ENCODE data around the gene DYNC1H1.

DYNC1H1 gene

DNA sequence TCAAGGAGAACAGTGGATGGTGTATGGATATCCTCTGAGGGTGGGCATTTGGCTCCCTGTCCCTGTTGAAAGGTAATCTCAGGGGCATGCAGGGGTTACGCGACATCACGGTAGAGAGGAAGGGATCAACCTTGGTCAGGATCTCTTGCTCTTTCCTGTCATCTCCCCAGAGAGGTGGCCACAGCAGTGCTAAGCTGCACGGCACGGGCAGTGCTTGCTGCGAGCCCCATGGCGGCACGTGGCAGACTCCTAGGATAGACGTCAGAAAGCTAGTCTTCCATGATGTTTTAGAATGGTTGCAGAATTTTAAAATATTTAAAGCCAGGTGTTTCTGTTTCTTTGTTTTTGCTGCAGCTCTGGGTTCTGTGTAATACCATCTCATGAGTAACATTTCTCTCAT, 41.0 kb downstream of the DYNC1H1 start:
- Histone ChIP-seq H3K4me1 (ENCODE audit: control insufficient read depth, low read length) (no peaks in the 10 kb centered on the region), H3K4me3 (ENCODE audit: low read length) (no peak overlapping the region), H3K4me2 (ENCODE audit: low read length) (no peak overlapping the region), H3F3A (ENCODE audit: control insufficient read depth, insufficient read depth) (no peaks in the 10 kb centered on the region), H3K79me2 (ENCODE audit: control insufficient read depth, low read length) (no peaks in the 10 kb centered on the region), H3K27me3 (ENCODE audit: control insufficient read depth, low read length) (no peaks in the 10 kb centered on the region), H3K9me3 (ENCODE audit: control insufficient read depth, insufficient read depth, low read length) (no peaks in the 10 kb centered on the region), H4K20me1 (ENCODE audit: control insufficient read depth, insufficient read depth, low read depth, low read length) (no peaks in the 10 kb centered on the region), H3K9me2 (replicated peaks; ENCODE audit: control insufficient read depth, low read length) (no peaks in the 10 kb centered on the region), H3K36me3 (ENCODE audit: control insufficient read depth, low read length) (peaks cover 92% of the 10 kb centered on the region), H3K27ac (ENCODE audit: low read depth, low read length) (no peak overlapping the region)
- TF ChIP-seq EZH2phosphoT487 (IDR thresholded peaks at IDR 0.05; ENCODE audit: borderline replicate concordance, low read length) (no peak), CTCF (IDR thresholded peaks at IDR 0.05; ENCODE audit: low read depth, low read length, poor library complexity, severe bottlenecking) (no peak)

DNA sequence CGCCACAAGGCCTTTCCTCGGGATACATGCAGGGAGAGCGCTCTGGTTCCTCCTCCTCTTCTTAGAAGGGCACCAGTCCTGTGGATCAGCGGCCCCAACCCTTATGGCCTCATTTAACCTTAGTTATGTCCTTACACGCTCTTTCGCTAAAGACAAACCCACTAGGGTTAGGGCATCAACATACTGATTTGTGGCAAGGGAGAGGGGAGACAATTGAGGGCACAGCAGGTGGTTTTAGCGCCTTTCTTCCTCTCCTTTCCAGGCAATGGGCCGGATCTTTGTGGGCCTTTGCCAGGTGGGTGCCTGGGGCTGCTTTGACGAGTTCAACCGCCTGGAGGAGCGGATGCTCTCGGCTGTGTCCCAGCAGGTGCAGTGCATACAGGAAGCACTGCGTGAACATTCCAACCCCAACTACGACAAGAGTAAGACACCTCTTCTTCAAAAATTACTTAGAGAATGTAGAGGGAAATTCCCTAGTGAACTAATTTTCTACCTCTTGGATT, 43.6 kb downstream of the DYNC1H1 start:
- Histone ChIP-seq H3K9me3 (ENCODE audit: control insufficient read depth, insufficient read depth, low read length) (no peaks in the 10 kb centered on the region), H3F3A (ENCODE audit: control insufficient read depth, insufficient read depth) (no peaks in the 10 kb centered on the region), H3K27ac (ENCODE audit: low read depth, low read length) (no peak overlapping the region), H3K79me2 (ENCODE audit: control insufficient read depth, low read length) (no peaks in the 10 kb centered on the region), H3K4me2 (ENCODE audit: low read length) (no peak overlapping the region), H4K20me1 (ENCODE audit: control insufficient read depth, insufficient read depth, low read depth, low read length) (no peaks in the 10 kb centered on the region), H3K4me1 (ENCODE audit: control insufficient read depth, low read length) (no peaks in the 10 kb centered on the region), H3K36me3 (ENCODE audit: control insufficient read depth, low read length) (peaks cover 93% of the 10 kb centered on the region), H3K9me2 (replicated peaks; ENCODE audit: control insufficient read depth, low read length) (no peaks in the 10 kb centered on the region), H3K4me3 (ENCODE audit: low read length) (no peak overlapping the region), H3K27me3 (ENCODE audit: control insufficient read depth, low read length) (no peaks in the 10 kb centered on the region)
- TF ChIP-seq CTCF (IDR thresholded peaks at IDR 0.05; ENCODE audit: low read depth, low read length, poor library complexity, severe bottlenecking) = no peak
- TF ChIP-seq EZH2phosphoT487 (IDR thresholded peaks at IDR 0.05; ENCODE audit: borderline replicate concordance, low read length) = no peak

DNA sequence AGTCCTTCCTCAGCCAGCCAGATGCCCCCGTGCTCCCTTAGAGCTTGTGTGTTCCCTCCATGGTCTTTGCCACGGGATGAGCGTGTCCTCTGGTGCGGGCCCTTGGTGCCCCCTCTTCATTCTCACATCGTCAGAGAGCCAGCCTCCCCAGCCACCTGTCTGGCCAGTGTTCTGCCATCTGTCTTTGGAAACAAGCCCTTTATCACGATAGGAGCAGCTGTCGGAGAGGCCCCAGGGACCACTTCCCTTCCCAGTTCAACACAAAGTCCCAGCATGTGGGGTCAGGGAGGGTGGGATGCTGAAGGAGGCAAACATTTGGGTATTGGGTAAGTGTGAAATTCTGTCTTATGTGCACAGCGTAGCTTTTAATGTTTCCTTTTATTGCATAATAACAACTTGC, 44.5 kb downstream of the DYNC1H1 start:
- H3K36me3 ChIP-seq (ENCODE audit: control insufficient read depth, low read length) = peaks cover 94% of the 10 kb centered on the region
- no peaks in the 10 kb centered on the region for H3K79me2 ChIP-seq (ENCODE audit: control insufficient read depth, low read length)
- H3K4me1 ChIP-seq (ENCODE audit: control insufficient read depth, low read length) = no peaks in the 10 kb centered on the region
- H3K4me2 ChIP-seq (ENCODE audit: low read length) = no peak overlapping the region
- H3K9me3 ChIP-seq (ENCODE audit: control insufficient read depth, insufficient read depth, low read length) = no peaks in the 10 kb centered on the region
- no peaks in the 10 kb centered on the region for H3K27me3 ChIP-seq (ENCODE audit: control insufficient read depth, low read length)
- TF ChIP-seq EZH2phosphoT487 (IDR thresholded peaks at IDR 0.05; ENCODE audit: borderline replicate concordance, low read length) (no peak), CTCF (IDR thresholded peaks at IDR 0.05; ENCODE audit: low read depth, low read length, poor library complexity, severe bottlenecking) (no peak)
- no peaks in the 10 kb centered on the region for H4K20me1 ChIP-seq (ENCODE audit: control insufficient read depth, insufficient read depth, low read depth, low read length)
- H3K4me3 ChIP-seq (ENCODE audit: low read length) = no peak overlapping the region
- no peaks in the 10 kb centered on the region for H3K9me2 ChIP-seq (replicated peaks; ENCODE audit: control insufficient read depth, low read length)
- no peak overlapping the region for H3K27ac ChIP-seq (ENCODE audit: low read depth, low read length)
- no peaks in the 10 kb centered on the region for H3F3A ChIP-seq (ENCODE audit: control insufficient read depth, insufficient read depth)
